WTC11 (cell line): ENCODE results near the gene TMEM43.

Experiments
- JUN ChIP-seq: sonication (generic); formaldehyde crosslinking; IDR thresholded peaks from 2 replicates; pipeline ENCODE4 v1.8.0; 2023; ENCODE audit warnings: mild to moderate bottlenecking, missing genetic modification reagents
- PRDM15 ChIP-seq: sonication (generic); formaldehyde crosslinking; IDR thresholded peaks from 2 replicates; pipeline ENCODE4 v1.8.0; 2022; ENCODE audit warnings: missing genetic modification reagents

- TF ChIP-seq JUN (no peak), PRDM15 (CRISPR knock-in tag) (no peak)
These were observed 53.6 kb downstream of the TMEM43 start, which contains the start of the genes LSM3 and XPC for GRCh38 chr3:14178247-14179113.
